Hematopoietic multipotent progenitor cell treated with erythropoietin and hydrocortisone succinate and interleukin-3 and kit ligand, for 15 days (in vitro differentiated cells): ENCODE results near the gene ZBTB7C.

Experiments
- DNase-seq: peaks from one replicate; pipeline ENCODE4 v3.0.0-alpha.2; 2015; ENCODE audit warnings: low spot score

ZBTB7C gene

DNA sequence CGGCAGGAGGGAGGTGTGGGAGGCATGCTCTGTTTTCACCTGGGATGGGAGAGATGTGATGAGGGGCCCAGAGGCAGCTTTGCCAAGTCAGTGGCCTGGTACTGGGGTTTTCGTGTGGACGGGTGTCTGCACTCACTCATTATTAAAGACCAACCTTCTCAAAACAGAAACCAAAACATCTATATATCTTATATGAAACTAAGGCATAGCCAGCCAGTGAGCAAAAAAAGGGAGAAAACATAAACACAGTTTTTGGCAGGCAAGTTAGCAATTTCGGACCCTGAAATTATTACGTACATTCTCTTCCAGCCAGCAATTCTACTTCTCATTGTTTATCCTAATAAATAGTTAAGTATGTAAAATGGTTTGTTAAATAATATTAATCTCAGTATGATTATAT, 297.6 kb downstream of the ZBTB7C start:
- no peak for DNase-seq

DNA sequence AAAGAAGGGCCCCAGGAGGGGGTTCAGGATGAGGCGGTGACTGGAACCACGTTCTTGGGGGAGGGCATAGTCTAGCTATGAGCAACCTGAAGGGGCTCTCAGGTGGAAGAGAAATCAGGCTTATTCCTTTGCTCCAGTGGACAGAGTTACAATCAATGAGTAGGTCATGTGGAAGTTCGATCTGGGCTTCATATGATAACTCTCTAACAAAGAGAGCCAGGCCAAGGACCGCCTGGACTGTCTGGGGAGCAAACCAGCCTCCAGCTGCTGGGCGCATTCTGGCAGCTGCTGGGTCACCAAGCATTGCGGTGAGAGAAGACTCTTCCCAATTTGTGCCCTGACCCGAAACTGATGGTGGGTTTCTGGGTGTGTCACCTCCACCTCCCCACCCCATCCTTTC, 298.4 kb downstream of the ZBTB7C start:
- DNase-seq: no peak

DNA sequence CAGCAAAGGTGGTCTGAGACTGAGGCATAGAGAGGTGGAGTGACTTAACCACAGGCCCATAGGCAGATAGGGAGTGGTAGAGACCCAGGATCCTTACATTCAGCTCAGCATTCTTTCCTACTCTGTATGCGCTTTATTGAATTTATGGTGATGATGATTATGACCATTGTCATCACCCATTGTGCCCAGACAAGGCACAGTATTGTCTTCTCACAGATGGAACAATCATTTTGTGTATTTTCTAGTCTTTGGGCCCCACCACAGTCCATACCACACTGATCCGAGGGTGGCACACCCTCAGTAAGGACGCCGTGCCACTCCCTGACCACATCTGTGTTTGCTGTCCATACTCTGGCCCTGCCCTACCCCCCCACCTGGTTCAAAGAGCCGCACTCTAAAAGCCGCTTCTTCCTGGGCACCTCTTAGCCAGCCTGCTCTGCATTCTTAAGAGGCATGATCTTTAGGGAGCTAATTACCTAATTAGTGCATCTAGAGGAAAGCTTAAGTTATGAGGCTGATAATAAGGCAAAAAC, 299.2 kb downstream of the ZBTB7C start:
- DNase-seq: no peak

DNA sequence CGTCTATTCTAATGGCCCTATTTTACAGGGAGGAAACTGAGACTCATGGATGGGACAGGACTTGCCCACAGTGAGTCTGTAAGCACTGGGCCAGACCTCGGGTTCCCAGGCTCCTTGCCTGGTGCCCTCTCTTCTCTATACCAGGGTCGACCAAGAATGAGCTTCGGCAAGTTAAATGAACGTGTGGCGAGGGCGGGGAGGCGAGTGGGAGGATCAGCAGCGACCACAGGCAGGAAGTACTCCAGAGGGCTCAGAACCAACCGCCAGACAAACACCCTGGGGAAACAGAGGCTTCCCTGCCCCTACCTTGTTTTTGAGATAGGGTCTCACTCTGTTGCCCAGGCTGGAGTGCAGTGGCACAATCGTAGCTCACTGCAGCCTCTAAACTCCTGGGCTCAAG, 301.0 kb downstream of the ZBTB7C start:
- no peak for DNase-seq

DNA sequence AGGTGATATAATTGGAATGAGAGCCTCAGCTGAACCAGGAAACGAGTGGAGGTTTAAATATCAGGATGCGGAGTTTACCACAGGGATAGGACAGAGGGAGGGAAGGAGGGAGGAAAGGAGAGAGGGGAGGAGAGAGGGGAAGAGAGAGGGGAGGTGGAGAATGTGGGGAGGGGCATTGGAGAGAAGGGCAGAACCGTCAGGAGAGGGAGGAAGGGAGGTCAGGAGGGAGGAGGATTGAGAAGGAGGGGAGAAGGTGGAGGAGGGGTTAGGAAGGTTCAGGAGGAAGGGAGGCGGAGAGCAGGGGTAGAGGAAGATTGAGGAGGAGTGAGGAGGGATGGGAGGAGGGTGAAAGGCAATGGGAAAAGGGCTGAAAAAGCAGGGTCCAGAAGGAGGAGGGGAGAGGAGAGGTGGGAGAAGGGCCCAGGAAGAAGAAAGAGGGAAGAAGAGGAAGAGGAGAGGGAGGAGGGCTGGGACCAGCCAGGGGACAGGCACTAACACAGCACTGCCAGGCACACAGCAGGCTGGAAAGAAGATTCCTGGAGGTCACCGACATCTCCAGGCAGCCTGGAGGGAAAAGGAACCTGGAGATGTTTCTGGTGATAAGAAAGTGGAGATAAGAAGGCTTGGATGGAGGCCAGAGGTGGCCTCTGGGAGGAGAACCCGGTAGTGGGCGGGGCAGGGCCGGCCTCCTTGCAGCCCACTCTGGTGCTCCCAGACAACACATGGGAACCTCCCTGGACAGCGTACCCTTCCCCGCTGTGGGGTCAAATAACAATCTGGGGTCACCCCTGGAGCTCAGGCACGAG, 302.0 kb downstream of the ZBTB7C start:
- DNase-seq: no peak

DNA sequence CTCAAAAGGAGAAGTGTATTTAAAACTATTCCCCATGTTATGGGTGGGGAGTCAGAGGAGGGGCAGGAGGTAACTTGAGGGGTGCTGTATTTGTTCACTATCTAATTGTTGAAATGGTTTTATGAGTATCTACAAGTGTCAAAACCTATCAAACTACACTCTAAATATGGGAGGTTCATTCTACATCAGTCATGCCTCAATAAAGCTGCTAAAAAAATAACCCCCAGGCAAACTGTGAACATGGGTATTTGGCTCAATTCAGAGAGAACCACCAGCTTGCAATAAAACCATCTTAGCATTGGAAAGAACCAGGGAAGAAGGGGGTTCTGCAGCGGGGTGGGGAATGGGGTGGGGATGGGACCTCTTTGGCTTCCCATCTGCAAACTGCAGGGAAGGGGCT, 302.7 kb downstream of the ZBTB7C start:
- no peak for DNase-seq

DNA sequence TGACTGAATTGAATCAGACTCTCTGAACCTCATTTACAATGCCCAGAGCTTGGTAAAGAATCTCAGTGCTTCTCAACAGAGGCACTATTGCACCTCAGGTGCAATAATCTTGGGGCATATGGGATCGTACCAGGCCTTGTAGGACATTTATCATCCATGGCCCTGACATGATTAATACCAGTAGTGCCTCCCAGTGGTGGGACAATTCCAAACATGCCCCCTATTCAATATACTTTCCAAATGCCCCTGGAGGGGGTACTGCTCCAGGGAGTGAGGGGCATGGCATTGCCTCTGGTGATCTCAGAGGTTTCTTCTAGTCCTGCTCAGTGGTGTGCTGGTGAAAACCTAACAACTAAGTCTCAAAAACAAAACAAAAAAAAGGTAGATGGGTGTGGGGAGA, 303.9 kb downstream of the ZBTB7C start:
- no peak for DNase-seq

DNA sequence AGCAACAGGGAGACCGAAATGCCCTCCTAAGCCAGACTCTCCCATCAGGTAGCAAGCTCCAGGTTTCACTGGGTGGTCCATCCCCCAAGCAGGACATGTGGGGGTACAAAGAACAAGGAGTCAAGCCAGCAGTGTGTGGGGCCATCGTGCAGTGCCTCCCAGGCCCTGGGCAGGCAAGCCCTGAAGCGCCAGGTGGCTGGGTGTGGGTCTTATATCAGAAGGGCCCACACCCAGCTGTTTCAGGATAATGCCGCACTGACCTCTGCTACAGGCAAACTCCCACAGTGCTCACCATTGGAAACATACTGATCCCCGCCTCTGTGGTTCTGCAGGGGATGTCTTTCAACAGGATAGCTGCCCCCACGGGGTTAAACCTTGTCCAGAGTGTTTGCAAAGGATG, 304.5 kb downstream of the ZBTB7C start:
- no peak for DNase-seq

DNA sequence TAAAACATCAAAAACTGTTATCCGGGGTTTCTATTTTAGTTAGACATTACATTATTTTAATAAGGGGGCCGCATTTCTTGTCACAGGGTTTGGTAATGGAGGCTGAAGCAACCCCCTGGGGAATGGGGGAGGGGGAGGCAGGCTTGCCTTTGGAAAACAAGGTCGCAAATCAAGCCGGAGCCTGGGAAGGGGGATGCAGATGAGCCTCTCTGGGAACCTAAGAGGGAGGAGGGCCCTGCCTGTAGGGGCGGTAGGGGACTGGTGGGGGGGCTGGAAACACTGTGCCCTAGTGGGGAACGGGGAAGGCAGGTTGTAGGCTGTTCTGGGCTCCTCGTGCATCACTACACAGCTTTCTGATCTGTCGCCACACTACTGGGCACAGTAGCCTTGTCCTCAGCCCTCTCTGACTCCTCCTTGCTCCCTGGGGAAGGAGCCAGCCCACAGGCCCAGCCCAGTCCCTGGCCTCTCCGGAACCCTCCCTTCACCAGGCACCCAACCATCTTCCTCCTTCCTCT, 308.5 kb downstream of the ZBTB7C start:
- no peak for DNase-seq

DNA sequence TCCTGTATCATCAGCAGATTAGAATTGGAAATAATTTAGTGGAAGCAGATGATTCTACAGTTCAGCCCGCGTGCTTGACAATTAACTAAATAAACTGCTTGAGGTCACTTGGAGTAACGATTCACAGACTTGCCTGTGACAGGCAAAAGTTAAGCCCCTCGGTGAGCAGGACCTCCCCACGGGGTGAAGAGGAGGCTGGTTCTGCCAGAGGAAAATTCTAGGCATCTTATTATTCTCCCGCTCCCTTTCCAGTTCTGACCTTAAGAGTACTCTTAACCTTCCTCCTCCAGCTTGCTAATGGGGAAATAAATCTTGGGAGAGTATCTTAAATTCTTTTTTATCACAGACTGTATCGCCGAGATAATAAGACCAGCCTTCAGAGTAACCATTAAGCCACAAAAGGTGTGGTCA, 309.0 kb downstream of the ZBTB7C start:
- no peak for DNase-seq

DNA sequence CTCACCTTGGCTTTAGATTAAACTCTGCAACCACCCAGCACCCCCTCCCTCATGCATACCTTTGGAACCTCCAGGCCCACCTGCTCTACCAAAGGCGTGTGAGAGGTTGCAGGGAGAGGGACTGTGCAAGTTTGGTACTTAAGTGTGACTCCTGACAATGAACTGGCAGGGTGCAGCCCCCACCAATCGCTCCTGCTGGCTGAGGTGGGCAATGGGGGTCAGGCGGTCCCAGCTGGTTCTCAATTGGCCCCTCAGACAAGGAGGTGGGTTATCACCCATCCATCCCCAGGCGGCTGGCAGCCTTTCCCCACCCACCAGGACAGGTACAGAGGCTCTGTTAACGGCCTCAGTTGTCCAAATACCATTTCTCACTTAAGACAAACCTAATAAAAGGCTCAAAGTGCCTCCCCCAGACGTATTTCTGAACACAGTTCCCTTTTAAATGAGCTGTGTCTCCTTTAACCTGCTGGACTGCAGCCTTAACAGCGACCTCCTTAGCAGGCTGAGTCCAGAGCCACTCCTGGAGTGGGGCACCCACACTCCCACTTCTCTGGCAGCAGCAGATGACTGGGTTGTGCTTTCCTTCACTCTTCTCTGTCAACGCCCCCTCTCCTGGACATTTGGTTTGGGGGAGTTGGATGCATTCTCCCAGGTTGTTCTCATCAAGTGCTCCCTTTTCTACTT, 309.6 kb downstream of the ZBTB7C start:
- DNase-seq: no peak

DNA sequence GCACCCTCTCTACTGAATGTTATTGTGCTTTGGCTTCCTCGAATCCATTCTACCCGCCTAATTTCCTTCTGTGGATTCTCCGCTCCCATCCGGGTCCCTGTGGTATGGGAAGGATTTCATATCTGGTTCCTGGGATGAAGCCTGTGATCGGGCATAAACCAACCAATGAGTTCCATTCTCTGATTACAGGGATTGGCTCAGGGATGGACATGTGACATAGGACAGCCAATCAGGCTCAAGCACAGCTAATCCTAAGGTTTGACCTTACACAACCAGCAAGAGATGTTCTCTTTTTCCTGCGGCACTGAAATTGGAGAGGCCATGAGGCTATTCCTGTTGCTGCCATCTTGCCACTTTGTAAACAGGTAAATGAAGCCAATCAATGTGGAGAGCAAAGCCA, 310.6 kb downstream of the ZBTB7C start:
- no peak for DNase-seq

DNA sequence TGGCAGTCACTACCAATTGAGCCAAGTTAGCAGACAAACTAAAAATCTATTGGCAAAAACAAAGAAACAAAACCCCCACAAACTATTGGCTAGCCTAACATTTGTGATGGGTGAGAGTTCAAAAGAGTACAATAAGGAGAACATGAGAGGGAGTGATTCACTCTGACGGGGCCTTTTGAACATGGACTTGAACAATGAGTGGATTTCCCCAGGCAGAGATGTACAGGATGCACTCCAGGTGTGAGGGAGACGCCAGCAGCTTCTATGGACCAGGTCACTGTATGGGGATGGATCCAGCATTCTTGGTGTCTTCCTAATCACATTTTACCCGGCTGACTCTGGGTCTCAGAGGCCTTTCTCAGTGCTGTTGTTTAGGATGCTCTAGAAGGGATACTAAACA, 311.2 kb downstream of the ZBTB7C start:
- DNase-seq: no peak

DNA sequence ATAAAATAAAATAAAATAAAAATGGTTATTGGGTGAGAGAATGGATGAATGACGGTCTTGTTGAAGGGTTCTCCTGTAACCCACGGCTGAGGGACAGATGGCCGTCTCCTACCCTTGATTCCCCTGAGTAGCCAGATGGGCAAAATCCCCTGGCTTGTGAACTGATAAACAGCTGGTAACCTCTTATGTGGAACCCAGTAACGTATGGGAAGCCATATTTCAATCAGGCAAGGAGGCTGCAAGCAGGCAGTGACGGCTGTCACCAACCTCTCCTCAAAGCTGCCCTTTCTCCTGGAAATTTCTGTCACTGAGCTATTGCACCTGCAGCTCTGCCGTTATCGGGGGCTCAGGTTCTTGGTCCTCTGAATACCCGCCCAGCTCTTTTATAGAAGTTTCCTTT, 313.5 kb downstream of the ZBTB7C start:
- no peak for DNase-seq

DNA sequence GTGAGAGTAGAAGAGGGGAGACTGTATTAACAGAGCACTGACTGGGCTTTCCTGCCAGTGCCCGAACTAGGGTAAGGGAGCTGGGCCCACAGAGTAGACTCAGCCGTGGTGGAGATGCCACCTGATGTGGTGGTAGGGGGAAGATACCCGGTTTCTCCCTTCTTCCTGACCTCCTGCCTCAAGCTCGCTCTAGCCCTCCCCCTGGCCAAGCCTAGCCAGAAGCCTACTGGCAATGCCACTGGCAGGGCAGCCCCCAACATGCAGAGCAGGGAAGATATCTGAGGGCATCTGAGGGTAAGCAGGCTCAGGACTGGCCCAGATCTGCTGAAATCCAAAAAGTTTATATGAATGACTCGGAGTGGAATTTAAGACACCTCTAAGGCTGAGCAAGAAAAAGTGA, 316.1 kb downstream of the ZBTB7C start:
- DNase-seq: no peak

DNA sequence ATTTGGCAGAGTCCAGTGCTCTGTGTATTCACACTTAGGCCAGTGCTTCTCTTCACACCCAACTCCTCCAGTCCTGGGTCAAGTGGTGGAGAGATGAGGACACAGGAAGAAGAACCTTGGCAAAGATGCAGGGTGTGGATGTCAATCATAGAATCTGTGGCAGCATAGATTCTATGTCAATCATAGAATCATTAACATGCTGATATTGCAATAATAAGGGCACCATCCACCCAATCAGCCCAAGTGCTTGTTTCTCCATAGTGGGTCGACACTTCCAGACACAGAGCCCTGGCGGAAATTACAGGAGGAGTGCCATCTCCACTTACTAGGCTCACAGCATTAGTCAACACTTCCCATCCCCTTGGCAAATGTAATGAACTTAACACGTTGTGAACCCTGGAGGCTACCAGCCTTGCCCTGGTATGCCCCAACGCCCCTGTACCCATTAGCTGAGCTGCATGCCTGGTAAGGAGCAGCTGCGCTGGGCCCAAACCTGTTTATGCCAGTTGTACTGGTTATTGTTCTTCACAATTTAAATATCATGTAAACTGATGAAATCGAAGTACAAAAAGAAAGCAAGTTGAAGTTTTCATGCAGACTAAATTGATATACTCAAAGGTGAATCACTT, 317.2 kb downstream of the ZBTB7C start:
- DNase-seq: no peak

DNA sequence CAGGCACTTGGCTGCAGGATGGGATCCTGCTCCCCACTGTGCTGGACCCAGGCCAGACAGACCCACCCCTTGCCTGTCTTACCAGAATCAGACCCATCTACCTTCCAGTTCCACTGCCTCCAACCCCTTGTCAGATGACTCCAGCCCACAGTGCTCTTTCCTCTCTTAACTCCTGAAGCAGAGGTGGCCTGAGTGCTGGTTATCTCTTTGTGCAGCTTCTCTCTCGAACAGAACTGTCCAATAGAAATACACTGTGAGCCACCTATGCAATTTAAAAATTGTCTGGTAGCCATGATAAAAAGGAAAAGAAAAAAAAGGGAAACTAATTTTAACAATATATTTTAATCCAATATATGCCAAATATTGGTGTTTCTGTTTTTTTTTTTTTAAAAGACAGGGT, 318.5 kb downstream of the ZBTB7C start:
- no peak for DNase-seq

DNA sequence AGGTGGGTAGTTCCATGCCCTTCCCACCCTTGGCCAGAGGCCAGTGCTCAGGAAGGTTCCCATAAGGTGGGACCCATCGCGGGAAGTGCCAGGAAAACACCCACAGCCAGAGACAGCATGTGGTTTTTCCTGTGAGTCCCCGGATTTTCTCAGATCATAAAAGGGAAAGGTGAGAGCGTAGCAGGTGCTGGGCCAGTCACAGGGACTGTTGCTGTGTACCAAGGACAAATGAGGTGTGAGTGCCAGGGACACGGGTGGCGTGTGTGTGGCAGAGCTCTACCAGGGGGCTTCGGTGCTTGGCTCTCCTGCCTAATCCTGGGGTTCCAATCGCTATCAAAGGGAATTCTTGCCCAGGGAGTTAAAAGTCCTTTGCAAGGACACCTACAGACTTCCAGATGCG, 319.2 kb downstream of the ZBTB7C start:
- DNase-seq: no peak

DNA sequence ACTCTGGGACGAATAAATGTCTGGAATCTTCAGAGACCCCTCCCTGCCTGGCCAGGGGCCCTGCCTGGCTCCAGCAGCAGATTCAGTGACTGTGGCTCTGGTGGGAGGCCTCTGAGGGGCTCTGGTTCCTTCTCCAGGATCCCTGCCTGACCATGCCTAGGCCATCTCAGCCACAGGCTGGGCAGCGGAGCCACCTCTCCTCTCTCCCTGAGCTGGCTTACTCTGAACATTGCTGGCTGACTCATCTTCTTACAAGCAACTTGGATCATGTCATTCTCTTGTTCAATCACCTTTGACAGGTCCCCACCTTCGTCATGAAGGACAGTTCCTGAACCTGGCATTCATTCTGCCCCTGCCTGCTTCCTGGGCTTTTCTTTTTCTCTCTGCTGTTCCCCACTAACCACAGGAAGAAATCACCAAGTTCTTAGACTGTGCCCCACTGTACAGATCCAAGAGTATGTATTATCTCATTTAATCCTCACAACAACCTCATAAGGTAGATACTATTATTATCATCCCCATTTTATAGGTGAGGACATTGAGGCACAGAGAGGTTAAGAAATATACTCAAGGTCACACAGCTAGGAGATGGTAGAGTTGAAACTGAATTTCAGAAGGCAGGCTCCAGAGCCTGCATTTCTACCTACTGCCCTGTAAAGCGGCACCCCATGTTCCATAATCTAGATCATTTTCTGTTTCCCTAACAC, 323.2 kb downstream of the ZBTB7C start:
- no peak for DNase-seq

DNA sequence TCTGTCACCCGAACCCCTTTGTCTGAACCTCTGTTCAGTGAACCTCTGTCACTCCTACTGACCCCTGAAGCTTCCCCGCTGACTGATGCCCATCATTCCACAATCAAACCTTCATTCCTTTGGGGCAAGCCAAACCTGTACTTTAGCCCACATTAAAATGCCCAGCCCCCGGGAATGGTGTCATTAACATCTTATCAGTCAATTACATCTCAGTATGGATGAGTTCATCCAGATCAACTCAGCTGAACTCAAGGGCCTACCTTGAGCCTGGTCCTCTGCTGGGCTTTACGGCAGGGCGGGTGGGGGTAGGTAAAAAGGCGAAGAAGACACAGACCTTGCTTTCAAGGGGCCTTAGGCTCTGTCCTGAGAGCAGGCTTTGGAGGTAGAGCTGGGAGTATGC, 324.3 kb downstream of the ZBTB7C start:
- DNase-seq: no peak

DNA sequence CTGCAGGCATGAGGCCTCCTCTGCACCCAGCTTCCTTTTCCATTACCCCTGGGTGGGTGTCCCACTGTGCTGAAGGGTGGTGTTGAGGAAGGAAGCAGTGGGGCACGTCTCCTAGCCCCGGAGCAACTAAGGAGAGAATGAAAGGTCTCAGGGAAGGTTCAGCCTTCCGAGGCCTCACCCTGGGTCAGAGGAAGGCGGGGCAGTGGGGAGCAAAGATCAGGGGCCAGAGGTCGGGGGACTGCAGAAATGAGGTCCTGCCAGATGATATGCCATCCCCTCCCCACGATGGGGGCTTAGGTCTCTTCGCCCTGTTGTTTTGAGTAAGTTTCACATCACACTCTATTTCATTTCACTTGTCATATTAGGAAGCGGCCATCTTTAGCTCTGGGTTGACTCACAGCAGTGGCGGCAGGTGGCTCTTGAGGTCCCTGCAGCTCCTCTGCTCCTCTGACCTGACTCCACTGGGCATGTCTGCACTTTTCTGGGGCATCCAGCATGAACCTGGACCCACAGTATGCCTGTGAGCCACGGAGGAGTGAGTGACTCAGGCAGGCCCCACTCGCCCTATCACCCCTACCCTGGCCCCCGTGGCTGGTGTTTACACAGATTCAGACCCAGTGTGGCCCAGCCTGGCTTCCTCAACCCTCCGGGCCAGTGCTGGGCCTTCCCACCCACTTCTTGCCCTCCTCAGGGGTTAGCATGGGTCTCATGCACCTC, 325.0 kb downstream of the ZBTB7C start:
- DNase-seq: no peak

DNA sequence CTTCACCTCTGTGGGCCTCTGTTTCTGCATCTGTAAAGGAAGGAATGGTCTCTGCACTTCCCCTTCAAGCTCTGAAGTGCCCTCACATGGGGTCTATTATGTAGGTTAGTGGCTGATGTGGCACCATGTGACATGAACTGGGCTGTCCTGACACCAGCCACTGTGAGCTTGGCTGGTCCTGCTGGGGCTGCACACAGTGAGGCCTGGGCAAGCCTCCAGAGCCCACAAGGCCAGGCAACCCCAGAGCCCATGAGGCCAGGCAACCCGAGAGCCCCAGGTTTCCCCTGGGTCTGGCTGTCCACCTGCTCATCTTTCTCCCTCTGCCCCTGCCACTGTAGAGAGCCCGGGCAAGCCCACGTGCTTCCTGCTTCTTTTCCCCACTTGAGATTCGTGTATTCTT, 328.6 kb downstream of the ZBTB7C start:
- DNase-seq: no peak
